WTC11 (cell line): Measurements from ENCODE around the gene CORO1C. TPM values are rescaled to one million over a fixed set of nuclear protein-coding genes. Genes with fewer than 3 reads are reported as not detected.
A peak's percentile ranks its signal among the peaks of the same experiment; 100 is the strongest.

Source experiments
- ATAC-seq: fragments of 200-7000 bp; cut with Tn5 transposase; 2 replicates; pipeline ENCODE4 v1.10.0; 2021; ENCODE audit warnings: mild to moderate bottlenecking, moderate library complexity
- CTCF ChIA-PET: fragments of 300-600 bp; sonication (Branson Sonifier 250); formaldehyde crosslinking; loops from one replicate; lab custom pipeline; 2021; ENCODE audit warnings: antibody characterized with exemption; lab: Charles Lee
- POLR2A ChIA-PET: fragments of 350-600 bp; sonication (Branson Sonifier 250); formaldehyde crosslinking; loops from one replicate; lab custom pipeline; 2021; ENCODE audit warnings: antibody characterized with exemption; lab: Charles Lee
- DNase-seq: peaks from one replicate; pipeline ENCODE4 v3.0.0; 2021; ENCODE audit warnings: low spot score
- H3K27ac Mint-ChIP-seq: 2 replicates; pipeline ENCODE4 v1.8.0; 2021; ENCODE audit warnings: mixed read lengths
- H3K27me3 Mint-ChIP-seq: 2 replicates; pipeline ENCODE4 v1.8.0; 2021; ENCODE audit warnings: low read depth, mild to moderate bottlenecking, moderate library complexity, mixed read lengths
- H3K36me3 Mint-ChIP-seq: 2 replicates; pipeline ENCODE4 v1.8.0; 2021; ENCODE audit warnings: mixed read lengths
- H3K4me1 Mint-ChIP-seq: 2 replicates; pipeline ENCODE4 v1.8.0; 2022; ENCODE audit warnings: mixed read lengths
- H3K4me3 Mint-ChIP-seq: 2 replicates; pipeline ENCODE4 v1.8.0; 2021; ENCODE audit warnings: mild to moderate bottlenecking, moderate library complexity, mixed read lengths
- H3K9me3 Mint-ChIP-seq: 2 replicates; pipeline ENCODE4 v1.8.0; 2021; ENCODE audit warnings: mixed read lengths
- ATF1 ChIP-seq: sonication (generic); formaldehyde crosslinking; IDR thresholded peaks from 2 replicates; pipeline ENCODE4 v1.8.1; 2023; ENCODE audit warnings: mild to moderate bottlenecking, moderate library complexity, missing genetic modification reagents
- EMX1 ChIP-seq: fragments of 250-450 bp; sonication (Bioruptor Pico); IDR thresholded peaks from 2 replicates; pipeline ENCODE4 v1.8.0; 2021; ENCODE audit warnings: mild to moderate bottlenecking
- ETV6 ChIP-seq: sonication (generic); formaldehyde crosslinking; IDR thresholded peaks from 2 replicates; pipeline ENCODE4 v1.8.1; 2022; ENCODE audit warnings: mild to moderate bottlenecking, missing genetic modification reagents
- IRF2 ChIP-seq: sonication (generic); formaldehyde crosslinking; IDR thresholded peaks from 2 replicates; pipeline ENCODE4 v1.8.0; 2022; ENCODE audit warnings: low read depth, missing genetic modification reagents, borderline replicate concordance
- JUN ChIP-seq: sonication (generic); formaldehyde crosslinking; IDR thresholded peaks from 2 replicates; pipeline ENCODE4 v1.8.0; 2023; ENCODE audit warnings: mild to moderate bottlenecking, missing genetic modification reagents
- MYBL2 ChIP-seq: sonication (generic); formaldehyde crosslinking; IDR thresholded peaks from 2 replicates; pipeline ENCODE4 v1.8.1; 2023; ENCODE audit warnings: mild to moderate bottlenecking, moderate library complexity, missing genetic modification reagents
- NFYB ChIP-seq: sonication (generic); formaldehyde crosslinking; conservative IDR thresholded peaks from 2 replicates; pipeline ENCODE4 v1.8.0; 2022; ENCODE audit warnings: low read depth, missing genetic modification reagents
- NR2C2 ChIP-seq: sonication (generic); formaldehyde crosslinking; IDR thresholded peaks from 2 replicates; pipeline ENCODE4 v1.8.0; 2022; ENCODE audit warnings: mild to moderate bottlenecking, missing genetic modification reagents
- RORB ChIP-seq: fragments of 250-450 bp; sonication (Bioruptor Pico); IDR thresholded peaks from 2 replicates; pipeline ENCODE4 v1.9.0; 2021; ENCODE audit warnings: mild to moderate bottlenecking
- SMAD3 ChIP-seq: sonication (generic); formaldehyde crosslinking; IDR thresholded peaks from 2 replicates; pipeline ENCODE4 v1.8.0; 2022; ENCODE audit warnings: missing genetic modification reagents, mild to moderate bottlenecking, borderline replicate concordance
- SMAD4 ChIP-seq: sonication (generic); formaldehyde crosslinking; IDR thresholded peaks from 2 replicates; pipeline ENCODE4 v1.8.0; 2022; ENCODE audit warnings: mild to moderate bottlenecking, missing genetic modification reagents
- TCF7 ChIP-seq: sonication (generic); formaldehyde crosslinking; IDR thresholded peaks from 2 replicates; pipeline ENCODE4 v1.8.0; 2022; ENCODE audit warnings: mild to moderate bottlenecking, low read depth, missing genetic modification reagents, moderate library complexity
- ZNF396 ChIP-seq: fragments of 250-450 bp; sonication (Bioruptor Pico); IDR thresholded peaks from 2 replicates; pipeline ENCODE4 v1.8.0; 2021; ENCODE audit warnings: mild to moderate bottlenecking, moderate library complexity, borderline replicate concordance
- ZNF416 ChIP-seq: fragments of 250-450 bp; sonication (Bioruptor Pico); IDR thresholded peaks from 2 replicates; pipeline ENCODE4 v1.9.0; 2021; ENCODE audit warnings: mild to moderate bottlenecking, inconsistent platforms
- total RNA-seq: library from RNA; stranded (reverse); gene quantifications from 3 replicates; pipeline ENCODE4 v1.2.3, GENCODE V29; 2021
- TF ChIP-seq, protein P1 (sequence below): fragments of 250-450 bp; sonication (Bioruptor Pico); IDR thresholded peaks from 2 replicates; pipeline ENCODE4 v1.9.0; 2021; ENCODE audit warnings: mild to moderate bottlenecking, borderline replicate concordance
- TF ChIP-seq, protein P2 (sequence below): sonication (generic); formaldehyde crosslinking; IDR thresholded peaks from 2 replicates; pipeline ENCODE4 v1.8.1; 2022; ENCODE audit warnings: mild to moderate bottlenecking, moderate library complexity, missing genetic modification reagents
- TF ChIP-seq, protein P3 (sequence below): sonication (generic); formaldehyde crosslinking; IDR thresholded peaks from 2 replicates; pipeline ENCODE4 v1.8.1; 2022; ENCODE audit warnings: missing genetic modification reagents, borderline replicate concordance
- TF ChIP-seq, protein P4 (sequence below): sonication (generic); formaldehyde crosslinking; IDR thresholded peaks from 2 replicates; pipeline ENCODE4 v1.8.0; 2022; ENCODE audit warnings: mild to moderate bottlenecking, missing genetic modification reagents
- TF ChIP-seq, protein P5 (sequence below): sonication (generic); formaldehyde crosslinking; IDR thresholded peaks from 2 replicates; pipeline ENCODE4 v1.8.0; 2023; ENCODE audit warnings: mild to moderate bottlenecking, missing genetic modification reagents
- TF ChIP-seq, protein P6 (sequence below): fragments of 200-600 bp; IDR thresholded peaks from 2 replicates; pipeline ENCODE4 v1.8.0; 2022; ENCODE audit warnings: antibody characterized with exemption

CORO1C gene
- total RNA-seq, 1 experiment from 2014 or later: 113 TPM

DNA sequence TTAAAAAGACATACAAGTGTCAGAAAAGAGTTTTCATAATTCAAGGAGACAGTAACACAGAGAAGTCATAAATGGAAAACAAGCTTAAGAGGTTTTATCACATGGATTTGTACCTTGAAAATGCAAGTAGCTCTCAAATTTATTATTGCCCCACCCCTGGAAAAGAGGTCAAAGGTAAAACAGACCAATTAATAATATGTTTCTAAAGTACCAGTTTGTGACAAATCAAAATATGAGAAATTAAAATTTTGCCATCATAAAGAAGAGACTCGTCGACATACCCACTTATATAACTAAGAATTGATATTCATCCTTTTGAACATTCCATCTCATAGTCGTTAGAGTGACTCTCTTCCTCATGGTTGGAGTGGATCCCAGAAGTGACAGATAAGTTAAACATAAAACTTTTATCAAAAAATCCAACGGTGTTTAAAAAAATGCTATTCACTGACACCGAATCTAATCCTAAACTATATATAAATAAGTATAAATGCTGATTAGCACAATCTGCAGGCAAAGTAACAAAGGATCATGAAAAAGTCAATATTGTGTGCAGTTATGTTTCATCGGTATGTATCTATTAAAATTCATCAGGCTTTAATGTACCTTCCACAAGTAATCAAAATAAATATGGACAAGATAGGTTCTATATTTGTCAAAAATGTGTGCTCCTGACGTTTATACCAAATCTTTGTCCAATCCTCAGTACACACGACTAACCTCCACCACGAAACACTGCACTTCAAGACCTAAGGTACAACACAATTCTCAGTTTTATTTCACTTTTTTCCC lies 2.3 kb downstream of the CORO1C start:
- Mint-ChIP-seq H3K4me3 (peak overlapping the region; percentile 90), H3K9me3 (no peaks in the 10 kb centered on the region), H3K36me3 (no peaks in the 10 kb centered on the region), H3K27me3 (no peaks in the 10 kb centered on the region), H3K27ac (peak overlapping the region; percentile 86; the same call in 1 of the 2 replicates), H3K4me1 (peaks cover 51% of the 10 kb centered on the region)
- TF ChIP-seq, protein P1, sequence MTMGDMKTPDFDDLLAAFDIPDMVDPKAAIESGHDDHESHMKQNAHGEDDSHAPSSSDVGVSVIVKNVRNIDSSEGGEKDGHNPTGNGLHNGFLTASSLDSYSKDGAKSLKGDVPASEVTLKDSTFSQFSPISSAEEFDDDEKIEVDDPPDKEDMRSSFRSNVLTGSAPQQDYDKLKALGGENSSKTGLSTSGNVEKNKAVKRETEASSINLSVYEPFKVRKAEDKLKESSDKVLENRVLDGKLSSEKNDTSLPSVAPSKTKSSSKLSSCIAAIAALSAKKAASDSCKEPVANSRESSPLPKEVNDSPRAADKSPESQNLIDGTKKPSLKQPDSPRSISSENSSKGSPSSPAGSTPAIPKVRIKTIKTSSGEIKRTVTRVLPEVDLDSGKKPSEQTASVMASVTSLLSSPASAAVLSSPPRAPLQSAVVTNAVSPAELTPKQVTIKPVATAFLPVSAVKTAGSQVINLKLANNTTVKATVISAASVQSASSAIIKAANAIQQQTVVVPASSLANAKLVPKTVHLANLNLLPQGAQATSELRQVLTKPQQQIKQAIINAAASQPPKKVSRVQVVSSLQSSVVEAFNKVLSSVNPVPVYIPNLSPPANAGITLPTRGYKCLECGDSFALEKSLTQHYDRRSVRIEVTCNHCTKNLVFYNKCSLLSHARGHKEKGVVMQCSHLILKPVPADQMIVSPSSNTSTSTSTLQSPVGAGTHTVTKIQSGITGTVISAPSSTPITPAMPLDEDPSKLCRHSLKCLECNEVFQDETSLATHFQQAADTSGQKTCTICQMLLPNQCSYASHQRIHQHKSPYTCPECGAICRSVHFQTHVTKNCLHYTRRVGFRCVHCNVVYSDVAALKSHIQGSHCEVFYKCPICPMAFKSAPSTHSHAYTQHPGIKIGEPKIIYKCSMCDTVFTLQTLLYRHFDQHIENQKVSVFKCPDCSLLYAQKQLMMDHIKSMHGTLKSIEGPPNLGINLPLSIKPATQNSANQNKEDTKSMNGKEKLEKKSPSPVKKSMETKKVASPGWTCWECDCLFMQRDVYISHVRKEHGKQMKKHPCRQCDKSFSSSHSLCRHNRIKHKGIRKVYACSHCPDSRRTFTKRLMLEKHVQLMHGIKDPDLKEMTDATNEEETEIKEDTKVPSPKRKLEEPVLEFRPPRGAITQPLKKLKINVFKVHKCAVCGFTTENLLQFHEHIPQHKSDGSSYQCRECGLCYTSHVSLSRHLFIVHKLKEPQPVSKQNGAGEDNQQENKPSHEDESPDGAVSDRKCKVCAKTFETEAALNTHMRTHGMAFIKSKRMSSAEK (CRISPR knock-in tag): no peak
- TF ChIP-seq ATF1 (no peak), ZNF396 (CRISPR knock-in tag) (no peak), RORB (no peak), ZNF416 (no peak), ETV6 (CRISPR knock-in tag) (no peak), NFYB (CRISPR knock-in tag) (no peak), JUN (CRISPR knock-in tag) (no peak), NR2C2 (CRISPR knock-in tag) (no peak), SMAD4 (CRISPR knock-in tag) (no peak), IRF2 (no peak), MYBL2 (CRISPR knock-in tag) (no peak), TCF7 (CRISPR knock-in tag) (no peak), EMX1 (CRISPR knock-in tag) (no peak), SMAD3 (CRISPR knock-in tag) (no peak)
- TF ChIP-seq, protein P2, sequence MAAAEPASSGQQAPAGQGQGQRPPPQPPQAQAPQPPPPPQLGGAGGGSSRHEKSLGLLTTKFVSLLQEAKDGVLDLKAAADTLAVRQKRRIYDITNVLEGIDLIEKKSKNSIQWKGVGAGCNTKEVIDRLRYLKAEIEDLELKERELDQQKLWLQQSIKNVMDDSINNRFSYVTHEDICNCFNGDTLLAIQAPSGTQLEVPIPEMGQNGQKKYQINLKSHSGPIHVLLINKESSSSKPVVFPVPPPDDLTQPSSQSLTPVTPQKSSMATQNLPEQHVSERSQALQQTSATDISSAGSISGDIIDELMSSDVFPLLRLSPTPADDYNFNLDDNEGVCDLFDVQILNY (CRISPR knock-in tag): no peak
- TF ChIP-seq, protein P3, sequence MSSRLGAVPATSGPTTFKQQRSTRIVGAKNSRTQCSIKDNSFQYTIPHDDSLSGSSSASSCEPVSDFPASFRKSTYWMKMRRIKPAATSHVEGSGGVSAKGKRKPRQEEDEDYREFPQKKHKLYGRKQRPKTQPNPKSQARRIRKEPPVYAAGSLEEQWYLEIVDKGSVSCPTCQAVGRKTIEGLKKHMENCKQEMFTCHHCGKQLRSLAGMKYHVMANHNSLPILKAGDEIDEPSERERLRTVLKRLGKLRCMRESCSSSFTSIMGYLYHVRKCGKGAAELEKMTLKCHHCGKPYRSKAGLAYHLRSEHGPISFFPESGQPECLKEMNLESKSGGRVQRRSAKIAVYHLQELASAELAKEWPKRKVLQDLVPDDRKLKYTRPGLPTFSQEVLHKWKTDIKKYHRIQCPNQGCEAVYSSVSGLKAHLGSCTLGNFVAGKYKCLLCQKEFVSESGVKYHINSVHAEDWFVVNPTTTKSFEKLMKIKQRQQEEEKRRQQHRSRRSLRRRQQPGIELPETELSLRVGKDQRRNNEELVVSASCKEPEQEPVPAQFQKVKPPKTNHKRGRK (CRISPR knock-in tag): no peak
- TF ChIP-seq, protein P4, sequence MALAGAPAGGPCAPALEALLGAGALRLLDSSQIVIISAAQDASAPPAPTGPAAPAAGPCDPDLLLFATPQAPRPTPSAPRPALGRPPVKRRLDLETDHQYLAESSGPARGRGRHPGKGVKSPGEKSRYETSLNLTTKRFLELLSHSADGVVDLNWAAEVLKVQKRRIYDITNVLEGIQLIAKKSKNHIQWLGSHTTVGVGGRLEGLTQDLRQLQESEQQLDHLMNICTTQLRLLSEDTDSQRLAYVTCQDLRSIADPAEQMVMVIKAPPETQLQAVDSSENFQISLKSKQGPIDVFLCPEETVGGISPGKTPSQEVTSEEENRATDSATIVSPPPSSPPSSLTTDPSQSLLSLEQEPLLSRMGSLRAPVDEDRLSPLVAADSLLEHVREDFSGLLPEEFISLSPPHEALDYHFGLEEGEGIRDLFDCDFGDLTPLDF (CRISPR knock-in tag): no peak
- TF ChIP-seq, protein P5, sequence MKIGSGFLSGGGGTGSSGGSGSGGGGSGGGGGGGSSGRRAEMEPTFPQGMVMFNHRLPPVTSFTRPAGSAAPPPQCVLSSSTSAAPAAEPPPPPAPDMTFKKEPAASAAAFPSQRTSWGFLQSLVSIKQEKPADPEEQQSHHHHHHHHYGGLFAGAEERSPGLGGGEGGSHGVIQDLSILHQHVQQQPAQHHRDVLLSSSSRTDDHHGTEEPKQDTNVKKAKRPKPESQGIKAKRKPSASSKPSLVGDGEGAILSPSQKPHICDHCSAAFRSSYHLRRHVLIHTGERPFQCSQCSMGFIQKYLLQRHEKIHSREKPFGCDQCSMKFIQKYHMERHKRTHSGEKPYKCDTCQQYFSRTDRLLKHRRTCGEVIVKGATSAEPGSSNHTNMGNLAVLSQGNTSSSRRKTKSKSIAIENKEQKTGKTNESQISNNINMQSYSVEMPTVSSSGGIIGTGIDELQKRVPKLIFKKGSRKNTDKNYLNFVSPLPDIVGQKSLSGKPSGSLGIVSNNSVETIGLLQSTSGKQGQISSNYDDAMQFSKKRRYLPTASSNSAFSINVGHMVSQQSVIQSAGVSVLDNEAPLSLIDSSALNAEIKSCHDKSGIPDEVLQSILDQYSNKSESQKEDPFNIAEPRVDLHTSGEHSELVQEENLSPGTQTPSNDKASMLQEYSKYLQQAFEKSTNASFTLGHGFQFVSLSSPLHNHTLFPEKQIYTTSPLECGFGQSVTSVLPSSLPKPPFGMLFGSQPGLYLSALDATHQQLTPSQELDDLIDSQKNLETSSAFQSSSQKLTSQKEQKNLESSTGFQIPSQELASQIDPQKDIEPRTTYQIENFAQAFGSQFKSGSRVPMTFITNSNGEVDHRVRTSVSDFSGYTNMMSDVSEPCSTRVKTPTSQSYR: no peak
- TF ChIP-seq, protein P6, sequence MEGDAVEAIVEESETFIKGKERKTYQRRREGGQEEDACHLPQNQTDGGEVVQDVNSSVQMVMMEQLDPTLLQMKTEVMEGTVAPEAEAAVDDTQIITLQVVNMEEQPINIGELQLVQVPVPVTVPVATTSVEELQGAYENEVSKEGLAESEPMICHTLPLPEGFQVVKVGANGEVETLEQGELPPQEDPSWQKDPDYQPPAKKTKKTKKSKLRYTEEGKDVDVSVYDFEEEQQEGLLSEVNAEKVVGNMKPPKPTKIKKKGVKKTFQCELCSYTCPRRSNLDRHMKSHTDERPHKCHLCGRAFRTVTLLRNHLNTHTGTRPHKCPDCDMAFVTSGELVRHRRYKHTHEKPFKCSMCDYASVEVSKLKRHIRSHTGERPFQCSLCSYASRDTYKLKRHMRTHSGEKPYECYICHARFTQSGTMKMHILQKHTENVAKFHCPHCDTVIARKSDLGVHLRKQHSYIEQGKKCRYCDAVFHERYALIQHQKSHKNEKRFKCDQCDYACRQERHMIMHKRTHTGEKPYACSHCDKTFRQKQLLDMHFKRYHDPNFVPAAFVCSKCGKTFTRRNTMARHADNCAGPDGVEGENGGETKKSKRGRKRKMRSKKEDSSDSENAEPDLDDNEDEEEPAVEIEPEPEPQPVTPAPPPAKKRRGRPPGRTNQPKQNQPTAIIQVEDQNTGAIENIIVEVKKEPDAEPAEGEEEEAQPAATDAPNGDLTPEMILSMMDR: no peak
- DNase-seq: no peak
- CTCF ChIA-PET: no interaction called here
- POLR2A ChIA-PET: no interaction called here
- ATAC-seq: no peak
